Measurements from ENCODE around the gene TRAK1. TPM values are rescaled to one million over a fixed set of nuclear protein-coding genes. Genes with fewer than 3 reads are reported as not detected.

Gene TRAK1
- total and polyA plus RNA-seq, 4 donors, result 18.2 to 65.4 (median 32.5) TPM

GRCh38 chr3:42175386-42176240 lies 84.5 kb downstream of the TRAK1 start:
- Histone ChIP-seq H3K4me3 (no peak overlapping the region), H3K27me3 (ENCODE audit: control insufficient read depth in 3 of 3, insufficient read depth in 3 of 3, low read length in 2 of 3) (no peaks in the 10 kb centered on the region), H3K9ac (ENCODE audit: insufficient read depth in 1 of 2, low read length in 2 of 2) (no peak overlapping the region), H3K9me3 (ENCODE audit: control insufficient read depth in 4 of 4, insufficient read depth in 3 of 4, low read length in 3 of 4) (no peaks in the 10 kb centered on the region), H3K27ac (ENCODE audit: low read depth in 1 of 2, low read length in 1 of 2) (peak overlapping the region in 1 of 2 donors; percentile 55), H3K4me1 (ENCODE audit: control insufficient read depth in 5 of 5, insufficient read depth in 5 of 5, low read length in 5 of 5) (peaks cover 0 to 18% (median 9%) of the 10 kb centered on the region in 5 donors), H3K36me3 (ENCODE audit: control insufficient read depth in 4 of 4, insufficient read depth in 4 of 4, low read length in 4 of 4) (peaks cover 0 to 5% (median 1%) of the 10 kb centered on the region in 4 donors)
- no peak for TF ChIP-seq CTCF (IDR thresholded peaks at IDR 0.05; ENCODE audit: control extremely low read depth, extremely low read depth)
- no peak for ATAC-seq (ENCODE audit: insufficient read depth, low FRiP score)
- DNase-seq, result no peak
- 81 to 86% methylated on average over 9 of the region's 9 CpGs for WGBS, 2 donors

GRCh38 chr3:42176242-42177034 lies 85.3 kb downstream of the TRAK1 start:
- H3K27me3 ChIP-seq (ENCODE audit: control insufficient read depth in 3 of 3, insufficient read depth in 3 of 3, low read length in 2 of 3), result no peaks in the 10 kb centered on the region
- H3K9ac ChIP-seq (ENCODE audit: insufficient read depth in 1 of 2, low read length in 2 of 2), result no peak overlapping the region
- H3K9me3 ChIP-seq (ENCODE audit: control insufficient read depth in 4 of 4, insufficient read depth in 3 of 4, low read length in 3 of 4), result no peaks in the 10 kb centered on the region
- peak overlapping the region in 1 of 2 donors; percentile 55 for H3K27ac ChIP-seq (ENCODE audit: low read depth in 1 of 2, low read length in 1 of 2)
- H3K36me3 ChIP-seq (ENCODE audit: control insufficient read depth in 4 of 4, insufficient read depth in 4 of 4, low read length in 4 of 4), result peaks cover 0 to 5% (median 1%) of the 10 kb centered on the region in 4 donors
- no peak for TF ChIP-seq CTCF (IDR thresholded peaks at IDR 0.05; ENCODE audit: control extremely low read depth, extremely low read depth)
- DNase-seq (no peak), ATAC-seq (ENCODE audit: insufficient read depth, low FRiP score) (no peak)
- H3K4me3 ChIP-seq, result no peak overlapping the region
- peaks cover 0 to 16% (median 9%) of the 10 kb centered on the region in 5 donors for H3K4me1 ChIP-seq (ENCODE audit: control insufficient read depth in 5 of 5, insufficient read depth in 5 of 5, low read length in 5 of 5)
- 78 to 89% methylated on average over 7 of the region's 7 CpGs for WGBS, 2 donors

GRCh38 chr3:42177068-42177800 lies 86.1 kb downstream of the TRAK1 start:
- Histone ChIP-seq H3K36me3 (ENCODE audit: control insufficient read depth in 4 of 4, insufficient read depth in 4 of 4, low read length in 4 of 4) (peaks cover 0 to 5% (median 1%) of the 10 kb centered on the region in 4 donors), H3K27me3 (ENCODE audit: control insufficient read depth in 3 of 3, insufficient read depth in 3 of 3, low read length in 2 of 3) (no peaks in the 10 kb centered on the region), H3K4me1 (ENCODE audit: control insufficient read depth in 5 of 5, insufficient read depth in 5 of 5, low read length in 5 of 5) (peaks cover 0 to 12% (median 9%) of the 10 kb centered on the region in 5 donors), H3K9ac (ENCODE audit: insufficient read depth in 1 of 2, low read length in 2 of 2) (no peak overlapping the region), H3K4me3 (no peak overlapping the region), H3K9me3 (ENCODE audit: control insufficient read depth in 4 of 4, insufficient read depth in 3 of 4, low read length in 3 of 4) (no peaks in the 10 kb centered on the region), H3K27ac (ENCODE audit: low read depth in 1 of 2, low read length in 1 of 2) (peak overlapping the region in 1 of 2 donors; percentile 86)
- no peak for TF ChIP-seq CTCF (IDR thresholded peaks at IDR 0.05; ENCODE audit: control extremely low read depth, extremely low read depth)
- DNase-seq, result no peak
- ATAC-seq (ENCODE audit: insufficient read depth, low FRiP score), result no peak
- WGBS, 2 donors, result 90 to 93% methylated on average over 6 of the region's 6 CpGs

Measured in lung (tissue), 12 donors.